Dermis microvascular lymphatic vessel endothelial cell (primary cell): ENCODE results near the gene CPLX3. TPM values are rescaled to one million over a fixed set of nuclear protein-coding genes. Genes with fewer than 3 reads are reported as not detected.

Experiments used
- DNase-seq, 2 donors: peaks; one replicate each; pipeline versions ENCODE4 v3.0.0 to v3.0.0-alpha.2; 2010; ENCODE audit warnings: low read depth in 2 of 2
- total RNA-seq: library from RNA; depleted of rRNA; stranded (reverse); fragments of >200 nt; gene quantifications from 2 replicates; pipeline ENCODE4 v1.2.1, GENCODE V29; 2014

CPLX3 gene
- total RNA-seq, 1 donor from 2014 or later, result not detected

- DNase-seq, result no peak
Observed at GRCh38 chr15:74802290-74802689, 24.1 kb upstream of the CPLX3 start.

GRCh38 chr15:74802862-74803447, 23.5 kb upstream of the CPLX3 start:
- no peak for DNase-seq

GRCh38 chr15:74804935-74805334, 21.5 kb upstream of the CPLX3 start:
- no peak for DNase-seq

- DNase-seq, result no peak
Observed at GRCh38 chr15:74807282-74807681, 19.1 kb upstream of the CPLX3 start.

GRCh38 chr15:74808078-74808839, 18.2 kb upstream of the CPLX3 start:
- DNase-seq, result no peak

- DNase-seq, result no peak
Observed at GRCh38 chr15:74808840-74809229, 17.6 kb upstream of the CPLX3 start.

GRCh38 chr15:74809242-74809641, 17.2 kb upstream of the CPLX3 start:
- no peak for DNase-seq

GRCh38 chr15:74809956-74810355, 16.5 kb upstream of the CPLX3 start:
- no peak for DNase-seq

- DNase-seq, result no peak
Observed at GRCh38 chr15:74812533-74812932, 13.9 kb upstream of the CPLX3 start, which contains the start of gene LMAN1L. Gene LMAN1L (plus strand): TSS chr15:74812835. CDS start chr15:74812855, 20 bp downstream.

GRCh38 chr15:74815121-74815934, 11.1 kb upstream of the CPLX3 start:
- DNase-seq, result no peak

- no peak for DNase-seq
Observed at GRCh38 chr15:74815961-74816360, 10.5 kb upstream of the CPLX3 start.

- no peak for DNase-seq
Observed at GRCh38 chr15:74816624-74817369, 9.6 kb upstream of the CPLX3 start.

GRCh38 chr15:74817370-74817737, 9.1 kb upstream of the CPLX3 start:
- peak in 1 of 2 donors; percentile 49 for DNase-seq

GRCh38 chr15:74820056-74820455, 6.4 kb upstream of the CPLX3 start:
- DNase-seq, result no peak

- DNase-seq, result no peak
Observed at GRCh38 chr15:74821091-74821789, 5.2 kb upstream of the CPLX3 start.

GRCh38 chr15:74821790-74822158, 4.7 kb upstream of the CPLX3 start:
- DNase-seq, result no peak

GRCh38 chr15:74822233-74822632, 4.2 kb upstream of the CPLX3 start:
- no peak for DNase-seq

GRCh38 chr15:74823324-74823723, 3.1 kb upstream of the CPLX3 start:
- DNase-seq, result no peak

GRCh38 chr15:74824976-74825375, 1.5 kb upstream of the CPLX3 start:
- DNase-seq, result no peak

GRCh38 chr15:74825866-74826265, 561 bp upstream of the CPLX3 start:
- DNase-seq, result no peak

GRCh38 chr15:74826921-74827320, 494 bp downstream of the CPLX3 start:
- no peak for DNase-seq
